ENCODE results near the gene CDH2. TPM values are rescaled to one million over a fixed set of nuclear protein-coding genes. Genes with fewer than 3 reads are reported as not detected.

CDH2 gene
- total RNA-seq, 4 donors from 2014 or later, result 0.47 to 1.7 (median 1.1) TPM; not detected in 1

- no peaks in the 10 kb centered on the region for H3K4me1 ChIP-seq
- DNase-seq (ENCODE audit: low spot score in 2 of 2), result no peak
- no peaks in the 10 kb centered on the region for H3K9me3 ChIP-seq
- TF ChIP-seq EP300 (IDR thresholded peaks at IDR 0.05), result no peak
- no peak for TF ChIP-seq POLR2AphosphoS5 (IDR thresholded peaks at IDR 0.05)
- TF ChIP-seq POLR2A (IDR thresholded peaks at IDR 0.05), result no peak
- no peak for TF ChIP-seq CTCF (IDR thresholded peaks at IDR 0.05)
- no peak overlapping the region for H3K4me3 ChIP-seq
- no peak overlapping the region for H3K27ac ChIP-seq
- WGBS, result 24% methylated on average over 2 of the region's 2 CpGs
- H3K27me3 ChIP-seq, result no peaks in the 10 kb centered on the region
- no peaks in the 10 kb centered on the region for H3K36me3 ChIP-seq
Observed at GRCh38 chr18:28063926-28064325, 113.0 kb downstream of the CDH2 start.

DNA sequence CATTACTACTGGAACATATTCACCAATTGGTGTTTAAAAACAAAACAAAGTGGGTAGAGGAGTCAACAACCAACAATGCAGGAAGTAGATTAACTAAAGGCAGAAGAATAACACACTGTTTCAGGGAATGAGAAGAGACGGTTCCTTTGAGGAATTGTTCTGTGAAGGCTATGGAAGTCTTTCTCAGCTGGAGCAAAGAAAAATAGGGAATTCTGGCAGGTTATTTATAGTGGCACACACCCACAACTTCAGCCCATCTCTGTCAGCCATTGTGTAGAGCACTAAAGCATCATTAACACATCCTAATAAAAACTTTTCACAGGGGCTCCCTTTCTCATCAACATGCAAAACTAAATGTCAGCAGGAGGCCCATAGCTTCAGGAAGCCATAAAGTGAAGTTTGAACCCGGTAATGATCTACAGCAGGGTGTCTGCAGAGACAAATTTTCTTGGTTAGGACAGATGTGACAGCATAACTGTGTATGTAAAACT lies 113.6 kb downstream of the CDH2 start:
- Histone ChIP-seq H3K4me1 (no peaks in the 10 kb centered on the region), H3K27ac (no peak overlapping the region), H3K36me3 (no peaks in the 10 kb centered on the region), H3K4me3 (no peak overlapping the region), H3K27me3 (no peaks in the 10 kb centered on the region), H3K9me3 (no peaks in the 10 kb centered on the region)
- TF ChIP-seq EP300 (IDR thresholded peaks at IDR 0.05) (no peak), POLR2A (IDR thresholded peaks at IDR 0.05) (no peak), CTCF (IDR thresholded peaks at IDR 0.05) (no peak), POLR2AphosphoS5 (IDR thresholded peaks at IDR 0.05) (no peak)
- WGBS, result 34% methylated on average over 2 of the region's 2 CpGs
- no peak for DNase-seq (ENCODE audit: low spot score in 2 of 2)

DNA sequence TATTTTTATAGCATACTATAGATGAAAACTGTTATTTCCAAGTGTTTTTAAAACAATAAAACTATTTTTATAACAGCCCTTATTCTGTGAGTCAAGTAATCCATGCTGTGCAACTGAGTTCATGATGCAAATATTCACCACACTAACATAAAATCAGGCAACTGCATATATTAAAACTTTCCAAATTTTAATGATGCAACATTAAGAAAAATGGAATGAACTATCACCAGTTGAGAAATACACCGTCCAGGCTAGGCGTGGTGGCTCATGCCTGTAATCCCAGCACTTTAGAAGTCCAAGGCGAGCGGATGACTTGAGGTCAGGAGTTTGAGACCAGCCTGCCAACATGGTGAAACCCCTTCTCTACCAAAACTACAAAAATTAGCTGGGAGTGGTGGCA lies 114.5 kb downstream of the CDH2 start:
- WGBS, result 77% methylated on average over 4 of the region's 4 CpGs

DNA sequence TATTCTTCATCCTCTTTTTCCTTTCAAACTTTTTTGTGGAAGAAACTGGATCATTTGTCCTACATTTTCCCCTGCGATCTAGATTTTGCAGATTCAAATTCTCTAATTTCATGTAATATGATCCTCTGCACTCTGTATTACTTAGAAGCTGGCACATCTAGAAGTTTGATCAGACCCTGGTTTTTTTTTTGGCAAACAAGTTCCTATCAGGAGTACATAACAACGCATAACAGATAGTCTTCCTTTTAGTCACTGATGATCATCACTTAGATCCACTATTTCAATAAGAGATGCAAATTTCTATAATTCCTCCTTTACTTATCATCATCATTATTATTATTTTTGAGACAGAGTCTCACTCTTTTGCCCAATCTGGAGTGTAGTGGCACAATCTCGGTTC lies 117.1 kb downstream of the CDH2 start:
- TF ChIP-seq POLR2AphosphoS5 (IDR thresholded peaks at IDR 0.05), result no peak
- H3K36me3 ChIP-seq, result no peaks in the 10 kb centered on the region

More for the DNA sequence above, 114.5 kb downstream of the CDH2 start:
- Histone ChIP-seq H3K4me1 (no peaks in the 10 kb centered on the region), H3K27ac (no peak overlapping the region), H3K36me3 (no peaks in the 10 kb centered on the region), H3K27me3 (no peaks in the 10 kb centered on the region), H3K9me3 (no peaks in the 10 kb centered on the region), H3K4me3 (no peak overlapping the region)
- no peak for TF ChIP-seq POLR2AphosphoS5 (IDR thresholded peaks at IDR 0.05)
- TF ChIP-seq EP300 (IDR thresholded peaks at IDR 0.05), result no peak
- no peak for TF ChIP-seq POLR2A (IDR thresholded peaks at IDR 0.05)
- no peak for TF ChIP-seq CTCF (IDR thresholded peaks at IDR 0.05)
- no peak for DNase-seq (ENCODE audit: low spot score in 2 of 2)

GRCh38 chr18:28050545-28050944 lies 126.4 kb downstream of the CDH2 start:
- Histone ChIP-seq H3K36me3 (no peaks in the 10 kb centered on the region), H3K27ac (no peak overlapping the region), H3K27me3 (no peaks in the 10 kb centered on the region), H3K9me3 (no peaks in the 10 kb centered on the region), H3K4me3 (no peak overlapping the region), H3K4me1 (no peaks in the 10 kb centered on the region)
- no peak for DNase-seq (ENCODE audit: low spot score in 2 of 2)
- TF ChIP-seq POLR2AphosphoS5 (IDR thresholded peaks at IDR 0.05), result no peak
- TF ChIP-seq CTCF (IDR thresholded peaks at IDR 0.05), result no peak
- TF ChIP-seq POLR2A (IDR thresholded peaks at IDR 0.05), result no peak
- TF ChIP-seq EP300 (IDR thresholded peaks at IDR 0.05), result no peak

More for the DNA sequence above, 117.1 kb downstream of the CDH2 start:
- no peaks in the 10 kb centered on the region for H3K4me1 ChIP-seq
- DNase-seq (ENCODE audit: low spot score in 2 of 2), result no peak
- no peaks in the 10 kb centered on the region for H3K9me3 ChIP-seq
- 60% methylated on average over 3 of the region's 3 CpGs for WGBS
- no peaks in the 10 kb centered on the region for H3K27me3 ChIP-seq
- H3K27ac ChIP-seq, result no peak overlapping the region
- no peak overlapping the region for H3K4me3 ChIP-seq

GRCh38 chr18:28048612-28049011 lies 128.3 kb downstream of the CDH2 start:
- no peak overlapping the region for H3K27ac ChIP-seq
- H3K4me1 ChIP-seq, result no peaks in the 10 kb centered on the region
- H3K27me3 ChIP-seq, result no peaks in the 10 kb centered on the region
- WGBS, result 72% methylated on average over 2 of the region's 2 CpGs
- no peak overlapping the region for H3K4me3 ChIP-seq
- H3K36me3 ChIP-seq, result no peaks in the 10 kb centered on the region
- TF ChIP-seq POLR2AphosphoS5 (IDR thresholded peaks at IDR 0.05), result no peak
- no peak for TF ChIP-seq EP300 (IDR thresholded peaks at IDR 0.05)
- TF ChIP-seq CTCF (IDR thresholded peaks at IDR 0.05), result no peak
- no peak for TF ChIP-seq POLR2A (IDR thresholded peaks at IDR 0.05)
- no peaks in the 10 kb centered on the region for H3K9me3 ChIP-seq
- DNase-seq (ENCODE audit: low spot score in 2 of 2), result no peak

All from suprapubic skin (tissue), 4 donors.